Loucy (cell line): ENCODE measurements around the gene SDR42E2.

Experiments used
- H2AFZ ChIP-seq: fragments of 200-600 bp; sonication (generic); 2 replicates; pipeline ENCODE4 v1.6.0; 2016; ENCODE audit warnings: antibody characterized with exemption, mild to moderate bottlenecking, low read length, moderate library complexity
- H3F3A ChIP-seq: fragments of 200-600 bp; 2 replicates; pipeline ENCODE4 v1.6.0; 2016; ENCODE audit warnings: antibody characterized with exemption, low read depth, mild to moderate bottlenecking
- H3K27me3 ChIP-seq: fragments of 200-600 bp; sonication (generic); 2 replicates; pipeline ENCODE4 v1.6.1; 2014; ENCODE audit warnings: low read length, mild to moderate bottlenecking; ENCODE audit not compliant: insufficient read depth, poor library complexity, severe bottlenecking
- H3K36me3 ChIP-seq: fragments of 200-600 bp; sonication (generic); 2 replicates; pipeline ENCODE4 v1.6.1; 2016; ENCODE audit warnings: low read length; ENCODE audit not compliant: insufficient read depth
- H3K4me1 ChIP-seq: fragments of 200-600 bp; sonication (generic); 2 replicates; pipeline ENCODE4 v1.5.1; 2014; ENCODE audit warnings: low read length, mild to moderate bottlenecking; ENCODE audit not compliant: insufficient read depth, poor library complexity, severe bottlenecking
- H3K4me2 ChIP-seq: fragments of 200-600 bp; sonication (generic); 2 replicates; pipeline ENCODE4 v1.6.0; 2014; ENCODE audit warnings: antibody characterized with exemption, low read length, low read depth, mild to moderate bottlenecking; ENCODE audit not compliant: poor library complexity, severe bottlenecking
- H3K4me3 ChIP-seq: fragments of 200-600 bp; sonication (generic); 2 replicates; pipeline ENCODE4 v1.5.1; 2014; ENCODE audit warnings: low read length, mild to moderate bottlenecking, mixed read lengths; ENCODE audit not compliant: poor library complexity, severe bottlenecking
- H3K79me2 ChIP-seq: fragments of 200-600 bp; sonication (generic); 2 replicates; pipeline ENCODE4 v1.6.1; 2014; ENCODE audit warnings: low read length; ENCODE audit not compliant: insufficient read depth
- H3K9ac ChIP-seq: fragments of 200-600 bp; sonication (generic); 2 replicates; pipeline ENCODE4 v1.6.0; 2014; ENCODE audit warnings: mild to moderate bottlenecking, low read depth, low read length, moderate library complexity; ENCODE audit not compliant: poor library complexity, severe bottlenecking
- H3K9me2 ChIP-seq: fragments of 200-600 bp; sonication (generic); replicated peaks from 2 replicates; pipeline ENCODE4 v1.6.1; 2016; ENCODE audit warnings: low read depth, low read length, mixed read lengths
- H3K9me3 ChIP-seq: fragments of 200-600 bp; sonication (generic); 2 replicates; pipeline ENCODE4 v1.6.1; 2014; ENCODE audit warnings: mild to moderate bottlenecking, antibody characterized with exemption, low read length, low read depth; ENCODE audit not compliant: insufficient read depth
- H4K20me1 ChIP-seq: fragments of 200-600 bp; sonication (generic); 2 replicates; pipeline ENCODE4 v1.6.0; 2014; ENCODE audit warnings: antibody characterized with exemption, low read length, mild to moderate bottlenecking; ENCODE audit not compliant: insufficient read depth, poor library complexity, severe bottlenecking
- CTCF ChIP-seq: fragments of 200-600 bp; sonication (generic); conservative IDR thresholded peaks from 2 replicates; pipeline ENCODE4 v1.5.1; 2014; ENCODE audit warnings: mild to moderate bottlenecking, antibody characterized with exemption, low read length
- EZH2phosphoT487 ChIP-seq: fragments of 200-600 bp; IDR thresholded peaks from 2 replicates; pipeline ENCODE4 v1.6.1; 2018; ENCODE audit warnings: antibody characterized with exemption, mild to moderate bottlenecking, moderate library complexity, borderline replicate concordance

SDR42E2 gene

GRCh38 chr16:22210854-22211253 is 48.5 kb downstream of the SDR42E2 start:
- H3K79me2 ChIP-seq: peaks cover 81% of the 10 kb centered on the region
- H3K4me3 ChIP-seq: peak overlapping the region; percentile 53
- peaks cover 25% of the 10 kb centered on the region for H4K20me1 ChIP-seq
- H2AFZ ChIP-seq: no peak overlapping the region
- H3K36me3 ChIP-seq: no peaks in the 10 kb centered on the region
- peaks cover 47% of the 10 kb centered on the region for H3K4me1 ChIP-seq
- peak overlapping the region; percentile 79 for H3K4me2 ChIP-seq
- H3K9ac ChIP-seq: peak overlapping the region; percentile 51
- TF ChIP-seq CTCF (no peak), EZH2phosphoT487 (no peak)
- no peaks in the 10 kb centered on the region for H3K27me3 ChIP-seq
- no peaks in the 10 kb centered on the region for H3F3A ChIP-seq
- H3K9me3 ChIP-seq: no peaks in the 10 kb centered on the region
- no peaks in the 10 kb centered on the region for H3K9me2 ChIP-seq

GRCh38 chr16:22213236-22213635 is 50.9 kb downstream of the SDR42E2 start:
- peaks cover 72% of the 10 kb centered on the region for H3K79me2 ChIP-seq
- no peaks in the 10 kb centered on the region for H3K27me3 ChIP-seq
- TF ChIP-seq EZH2phosphoT487 (no peak), CTCF (no peak)
- H2AFZ ChIP-seq: no peak overlapping the region
- no peak overlapping the region for H3K9ac ChIP-seq
- no peaks in the 10 kb centered on the region; the same call in 1 of the 2 replicates for H3F3A ChIP-seq
- H3K9me2 ChIP-seq: no peaks in the 10 kb centered on the region
- H4K20me1 ChIP-seq: peaks cover 7% of the 10 kb centered on the region
- H3K4me3 ChIP-seq: no peak overlapping the region
- no peak overlapping the region for H3K4me2 ChIP-seq
- H3K9me3 ChIP-seq: no peaks in the 10 kb centered on the region
- H3K4me1 ChIP-seq: peaks cover 40% of the 10 kb centered on the region
- H3K36me3 ChIP-seq: no peaks in the 10 kb centered on the region

- no peak overlapping the region for H3K4me3 ChIP-seq
- H3F3A ChIP-seq: no peaks in the 10 kb centered on the region; the same call in 1 of the 2 replicates
- TF ChIP-seq CTCF (no peak), EZH2phosphoT487 (no peak)
- no peak overlapping the region for H3K4me2 ChIP-seq
- no peaks in the 10 kb centered on the region for H3K9me2 ChIP-seq
- no peaks in the 10 kb centered on the region for H3K9me3 ChIP-seq
- peaks cover 7% of the 10 kb centered on the region for H4K20me1 ChIP-seq
- no peak overlapping the region for H2AFZ ChIP-seq
- no peak overlapping the region for H3K9ac ChIP-seq
- H3K4me1 ChIP-seq: peaks cover 34% of the 10 kb centered on the region
- H3K36me3 ChIP-seq: no peaks in the 10 kb centered on the region
- no peaks in the 10 kb centered on the region for H3K27me3 ChIP-seq
- H3K79me2 ChIP-seq: peaks cover 72% of the 10 kb centered on the region
Measured at GRCh38 chr16:22213801-22214200, 51.5 kb downstream of the SDR42E2 start.
